GM12874 (cell line): ENCODE results near the gene CITED4.

ENCODE experiments used
- CTCF ChIP-seq: IDR thresholded peaks from 2 replicates; pipeline ENCODE4 v1.5.1; 2011; ENCODE audit warnings: low read depth, mild to moderate bottlenecking, control low read depth, low read length, moderate library complexity; ENCODE audit not compliant: insufficient read depth

CITED4 gene

GRCh38 chr1:40862008-40862863, at the start of gene CITED4:
Gene CITED4, minus strand, starts transcription at chr1:40862363. Its CDS starts 236 bp downstream, at chr1:40862127.
- 0 out of 2 replicates have a peak, but pooled peaks have one; percentile 23 for TF ChIP-seq CTCF

GRCh38 chr1:40911105-40911504, 48.9 kb upstream of the CITED4 start:
- no peak for TF ChIP-seq CTCF

- no peak for TF ChIP-seq CTCF
Measured at GRCh38 chr1:40909281-40909680, 47.1 kb upstream of the CITED4 start.

- no peak for TF ChIP-seq CTCF
Measured at GRCh38 chr1:40908350-40908749, 46.2 kb upstream of the CITED4 start.

- TF ChIP-seq CTCF, result no peak
Measured at GRCh38 chr1:40907899-40908298, 45.7 kb upstream of the CITED4 start.

- TF ChIP-seq CTCF, result no peak
Measured at GRCh38 chr1:40906781-40907400, 44.7 kb upstream of the CITED4 start.

GRCh38 chr1:40905061-40905460, 42.9 kb upstream of the CITED4 start:
- no peak for TF ChIP-seq CTCF
